Stimulated activated CD8-positive, alpha-beta memory T cell treated with anti-CD3 and anti-CD28 coated beads, Interleukin-7, amount 100 ng/mL, for 48 hours (primary cell): ENCODE measurements around the gene PANX1.
"Not testable (repeated sequence)": the region's sequence is repeated elsewhere in the genome, so short reads cannot be mapped to it uniquely, and the experiment has no call there.

Source experiments
- DNase-seq, 2 donors: peaks; one replicate each; pipeline ENCODE4 v3.0.0-alpha.2; 2020; ENCODE audit warnings: low read depth in 1 of 2; ENCODE audit errors: extremely low read depth in 1 of 2

The PANX1 gene

DNA sequence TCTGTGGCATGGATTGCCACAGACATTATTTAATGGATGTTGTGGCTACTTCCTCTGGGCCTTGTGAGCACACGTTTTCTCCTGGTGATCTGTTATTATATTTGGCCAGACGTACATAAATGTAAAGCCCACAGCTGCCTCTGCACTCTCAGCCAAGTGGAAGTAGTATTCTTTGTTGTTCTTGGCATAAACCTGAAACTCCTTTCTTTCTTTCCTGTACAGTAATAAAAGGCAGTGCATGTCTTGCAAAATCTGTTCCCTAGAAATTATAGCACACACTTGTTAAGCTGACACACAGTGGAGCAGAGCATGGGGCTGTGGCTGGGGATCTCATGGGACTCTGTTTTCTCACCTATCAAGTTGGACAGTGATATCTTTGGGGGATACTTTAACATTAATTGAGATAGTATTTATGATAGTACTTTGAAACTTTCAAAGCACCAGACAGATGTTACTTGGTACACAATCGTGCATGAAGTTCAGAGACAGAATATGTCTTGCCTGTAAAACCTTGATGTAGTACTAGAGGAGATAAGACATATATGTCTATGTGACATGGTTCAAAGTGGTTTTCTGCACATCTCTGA is 20.9 kb downstream of the PANX1 start:
- DNase-seq = no peak

DNA sequence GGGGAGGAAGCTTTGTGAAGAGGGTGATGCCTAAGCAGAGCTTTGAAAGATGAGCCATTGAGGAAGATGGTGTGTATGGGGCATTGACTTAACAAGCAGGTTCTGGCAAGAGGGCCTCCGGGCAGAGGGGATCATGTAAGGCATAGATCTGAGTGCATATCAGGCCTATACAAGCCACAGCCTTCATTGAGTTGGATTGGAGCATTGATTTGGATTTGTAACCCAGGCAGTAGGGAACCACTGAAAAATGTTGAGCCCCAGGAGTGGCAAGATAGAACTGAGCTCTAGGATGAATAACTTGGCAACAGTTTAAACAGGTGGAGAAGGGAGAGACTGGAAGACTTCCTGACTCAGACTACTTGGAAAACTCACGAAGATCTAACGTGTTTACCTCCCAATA is 21.4 kb downstream of the PANX1 start:
- no peak for DNase-seq

DNA sequence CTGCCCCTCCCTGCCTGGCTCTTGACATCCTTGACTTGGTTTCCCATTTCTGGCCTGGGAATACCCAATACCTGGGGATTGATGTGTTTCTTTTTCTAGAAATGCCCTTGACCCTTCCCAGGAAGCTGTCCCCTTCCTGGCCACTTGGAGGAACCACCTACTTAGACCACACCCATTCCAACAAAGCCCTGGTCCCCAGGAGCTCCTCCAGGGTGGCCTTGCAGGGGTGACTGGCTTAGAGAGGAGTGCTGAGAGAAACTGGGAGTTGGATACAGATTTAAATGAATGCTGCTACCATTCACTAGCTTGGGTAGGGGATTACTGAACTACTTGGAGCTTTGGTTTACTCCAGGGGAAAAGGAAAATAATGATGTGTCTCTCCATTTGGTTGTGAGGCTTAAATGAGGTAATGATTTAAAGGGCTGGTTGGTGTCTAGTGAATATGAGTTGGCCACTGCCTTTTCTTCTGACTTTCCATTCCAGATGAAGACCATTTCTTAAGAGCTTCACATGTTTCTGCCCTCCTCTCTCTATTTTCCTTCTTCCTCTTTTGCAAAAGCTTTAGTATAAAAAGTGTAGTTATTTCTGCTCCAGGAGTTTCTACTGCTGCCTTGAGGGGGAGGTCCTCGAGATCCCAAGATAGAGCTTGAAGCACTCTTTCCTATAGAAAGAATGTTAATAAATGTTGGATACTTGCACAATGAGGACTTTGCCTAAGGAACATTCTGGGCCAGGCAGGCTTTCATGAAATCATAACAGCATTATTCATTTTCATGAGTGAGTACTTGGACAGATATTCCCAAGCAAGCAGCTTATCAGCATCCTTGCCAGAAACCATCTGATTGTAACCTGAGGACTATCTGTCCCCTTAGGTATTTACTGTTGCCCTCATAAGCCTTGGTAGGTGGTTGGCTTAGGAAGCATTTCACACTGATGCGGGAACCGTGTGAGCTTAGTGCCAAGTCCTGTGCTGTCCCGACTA is 22.4 kb downstream of the PANX1 start:
- no peak for DNase-seq

DNA sequence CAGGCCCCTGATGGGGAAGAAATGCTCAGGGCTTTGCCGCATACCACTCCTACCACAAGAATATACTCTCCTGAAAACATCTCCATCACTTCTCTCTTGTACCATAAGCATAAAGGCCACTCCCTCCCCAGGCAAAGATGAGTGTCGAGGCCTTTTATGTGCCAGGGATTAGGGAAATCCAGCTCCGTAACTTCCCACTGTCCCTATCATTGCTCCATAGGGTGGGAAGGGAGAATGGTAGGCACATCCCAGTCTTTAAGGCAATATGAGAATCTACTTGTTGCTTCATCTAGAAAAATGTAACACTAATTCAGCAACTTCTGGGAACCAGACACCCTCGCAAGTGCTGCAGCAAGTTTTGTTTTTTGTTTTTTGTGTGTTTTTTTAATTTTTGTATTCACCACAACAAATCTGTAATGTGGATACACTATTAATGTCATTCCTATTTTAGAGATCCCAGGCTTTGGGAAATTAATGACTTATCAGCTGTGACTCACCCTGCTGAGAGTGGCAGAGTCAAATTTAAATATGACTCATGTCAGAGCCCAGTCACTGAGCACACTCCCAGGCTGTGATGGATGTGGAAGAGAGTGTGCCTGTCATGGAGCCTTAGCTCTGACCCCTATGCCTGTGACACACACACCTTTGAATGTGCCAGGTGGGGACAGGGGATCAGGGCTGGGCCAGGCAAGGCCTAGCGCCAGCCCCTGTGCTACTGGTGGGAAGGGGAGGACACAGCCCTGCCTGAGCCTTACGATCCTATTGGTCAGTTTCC is 23.4 kb downstream of the PANX1 start:
- no peak for DNase-seq

DNA sequence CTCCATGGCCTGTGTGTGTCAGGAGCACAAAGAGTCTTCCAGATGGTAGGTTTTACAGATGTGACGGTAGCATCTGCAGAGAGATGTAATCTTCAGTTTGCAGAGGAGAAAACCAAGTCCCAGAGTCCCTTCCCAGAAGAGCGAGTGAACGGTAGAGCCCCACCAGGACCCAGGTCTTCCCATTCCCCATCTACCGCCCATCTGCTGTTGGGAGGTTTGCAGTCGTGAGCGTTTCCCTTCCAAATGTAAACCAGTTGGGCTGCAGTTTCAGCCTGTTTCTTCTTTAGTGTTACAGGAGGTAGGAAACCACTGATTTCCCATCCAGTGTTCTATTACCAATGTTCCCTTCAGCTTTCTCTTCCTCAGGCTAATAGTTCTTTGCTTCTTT is 24.0 kb downstream of the PANX1 start:
- no peak for DNase-seq

DNA sequence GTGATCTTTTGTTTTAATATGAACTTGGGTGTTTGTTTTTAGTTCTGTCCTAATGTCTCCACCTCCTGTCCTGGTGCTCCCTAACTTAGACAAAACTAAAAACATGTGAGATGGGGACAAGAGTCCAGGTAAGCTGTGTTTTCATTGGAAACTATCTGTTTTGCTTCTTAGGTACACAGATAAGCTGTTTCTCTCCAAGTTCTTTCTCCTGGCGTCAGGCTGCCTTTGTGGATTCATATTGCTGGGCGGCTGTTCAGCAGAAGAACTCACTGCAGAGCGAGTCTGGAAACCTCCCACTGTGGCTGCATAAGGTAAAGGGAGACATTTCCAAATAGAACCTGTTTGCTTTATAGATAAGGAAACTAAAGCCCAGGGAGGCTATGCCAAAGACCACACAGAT is 24.7 kb downstream of the PANX1 start:
- DNase-seq = no peak

DNA sequence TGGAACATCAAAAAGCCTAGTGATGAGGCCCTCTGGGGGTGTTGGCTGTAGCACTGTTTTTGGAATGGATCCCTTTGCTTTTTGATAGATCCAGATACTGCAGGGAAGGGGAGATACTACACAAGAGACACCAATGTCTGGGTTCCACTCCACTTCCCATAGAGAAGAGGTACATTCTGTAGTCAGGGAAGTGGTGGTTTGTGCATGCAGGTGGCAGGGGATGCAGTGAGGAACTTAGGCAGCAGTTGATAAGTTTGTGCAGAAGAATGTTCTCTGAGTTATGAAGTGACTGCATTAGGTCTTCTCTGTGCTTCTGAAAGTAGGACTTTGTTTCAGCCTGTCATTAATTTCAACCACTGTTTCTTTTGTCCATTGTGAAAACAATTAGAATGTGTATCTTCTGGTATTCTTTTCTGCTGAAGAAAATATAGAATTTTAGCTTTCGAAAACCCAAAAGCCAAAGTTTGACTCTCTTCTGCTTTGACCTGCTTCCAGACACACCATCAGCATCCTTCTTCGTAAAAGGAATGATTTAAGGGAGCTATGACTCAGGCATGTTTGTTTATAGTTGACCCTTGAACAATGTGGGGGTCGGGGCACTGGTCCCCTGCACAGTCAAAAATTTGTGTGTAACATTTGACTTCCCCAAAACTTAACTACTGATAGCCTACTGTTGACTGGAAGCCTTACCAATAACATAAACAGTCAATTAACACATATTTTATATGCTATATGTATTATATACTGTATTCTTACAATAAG is 25.6 kb downstream of the PANX1 start:
- DNase-seq = no peak

DNA sequence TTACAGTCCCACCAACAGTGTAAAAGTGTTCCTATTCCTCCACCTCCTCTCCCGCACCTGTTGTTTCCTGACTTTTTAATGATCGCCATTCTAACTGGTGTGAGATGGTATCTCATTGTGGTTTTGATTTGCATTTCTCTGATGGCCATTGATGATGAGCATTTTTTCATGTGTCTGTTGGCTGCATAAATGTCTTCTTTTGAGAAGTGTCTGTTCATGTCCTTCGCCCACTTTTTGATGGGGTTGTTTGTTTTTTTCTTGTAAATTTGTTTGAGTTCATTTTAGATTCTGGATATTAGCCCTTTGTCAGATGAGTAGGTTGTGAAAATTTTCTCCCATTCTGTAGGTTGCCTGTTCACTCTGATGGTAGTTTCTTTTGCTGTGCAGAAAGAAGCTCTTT is 28.7 kb downstream of the PANX1 start:
- not testable (repeated sequence) for DNase-seq

DNA sequence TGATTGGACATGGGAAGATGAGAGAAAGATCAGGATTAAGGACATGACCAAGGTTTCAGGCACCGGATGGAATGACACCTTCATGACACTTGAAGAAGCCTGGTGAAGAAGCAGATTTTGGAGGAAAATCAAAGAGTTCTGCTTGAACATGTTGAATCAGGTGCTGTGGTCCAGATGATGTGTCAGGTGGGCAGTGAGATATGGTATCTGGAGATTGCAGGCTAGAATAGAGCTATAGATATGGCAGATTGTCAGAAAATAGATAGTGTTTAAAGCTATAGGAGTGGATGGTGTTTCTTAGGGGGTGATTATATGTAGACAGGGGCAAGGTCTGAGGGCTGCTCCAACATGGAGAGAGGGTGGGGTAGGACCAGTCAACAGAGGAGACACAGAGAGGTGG is 40.2 kb downstream of the PANX1 start:
- no peak for DNase-seq

DNA sequence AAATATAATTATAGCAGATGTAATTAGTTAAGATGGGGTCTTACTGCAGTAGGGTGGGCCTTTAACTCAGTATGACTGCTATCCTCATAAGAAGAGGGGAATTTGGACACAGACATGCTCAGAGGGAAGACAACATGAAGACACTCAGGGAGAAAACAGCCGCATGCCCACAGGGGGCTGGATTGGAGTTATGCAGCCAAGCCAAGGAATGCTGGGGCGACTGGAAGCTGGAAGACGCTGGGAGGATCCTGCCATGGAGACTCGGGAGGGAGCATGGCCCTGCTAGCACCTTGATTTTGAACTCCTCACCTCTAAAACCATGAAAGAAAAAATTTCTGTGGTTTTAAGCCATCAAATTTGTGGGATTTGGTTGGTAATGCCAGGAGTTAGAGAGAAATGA is 40.9 kb downstream of the PANX1 start:
- no peak for DNase-seq

DNA sequence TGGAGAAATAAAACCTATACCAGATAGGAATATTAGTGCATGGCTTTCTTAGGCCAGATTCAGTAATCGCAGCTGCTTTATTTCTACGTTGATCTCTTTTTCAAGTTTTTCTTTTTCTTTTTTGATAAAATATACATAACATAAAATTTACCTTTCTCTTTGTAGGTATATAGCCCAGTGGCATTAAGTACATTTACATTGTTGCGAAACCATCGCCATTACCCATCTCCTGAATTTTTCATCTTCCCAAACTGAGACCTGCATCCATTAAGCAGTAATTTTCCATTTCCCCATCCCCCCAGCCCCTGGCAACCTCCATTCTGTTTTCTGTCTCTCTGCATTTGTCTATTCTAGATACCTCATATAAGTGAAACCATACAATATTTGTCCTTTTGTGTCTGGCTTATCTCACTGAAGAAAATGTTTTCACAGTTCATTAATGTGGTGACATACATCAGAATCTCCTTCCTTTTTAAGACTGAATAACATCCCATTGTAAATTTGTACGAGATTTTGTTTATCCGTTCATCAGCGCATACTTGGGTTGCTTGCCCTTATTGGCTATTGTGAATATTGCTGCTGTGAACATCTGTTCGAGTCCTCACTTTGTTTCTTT is 41.4 kb downstream of the PANX1 start:
- no peak for DNase-seq

DNA sequence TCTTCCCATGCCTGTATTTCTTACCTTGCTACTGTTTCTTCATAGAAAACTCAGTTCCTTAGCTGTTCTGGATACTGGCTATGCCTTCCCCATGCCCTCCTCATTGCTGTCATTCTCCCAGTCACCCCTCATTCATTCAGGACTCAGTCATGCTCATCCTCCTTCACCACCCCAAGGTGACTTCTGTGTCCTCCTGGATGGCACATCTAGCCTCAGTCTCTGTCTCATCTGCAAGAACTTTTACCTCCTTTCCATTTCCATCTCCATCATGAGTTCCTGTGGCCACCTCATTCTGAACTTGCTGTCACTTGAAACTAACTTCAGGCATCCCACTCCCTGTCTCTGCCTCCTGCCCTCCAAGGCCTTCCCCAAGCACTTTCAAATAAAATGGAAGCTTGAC is 42.3 kb downstream of the PANX1 start:
- DNase-seq = no peak

DNA sequence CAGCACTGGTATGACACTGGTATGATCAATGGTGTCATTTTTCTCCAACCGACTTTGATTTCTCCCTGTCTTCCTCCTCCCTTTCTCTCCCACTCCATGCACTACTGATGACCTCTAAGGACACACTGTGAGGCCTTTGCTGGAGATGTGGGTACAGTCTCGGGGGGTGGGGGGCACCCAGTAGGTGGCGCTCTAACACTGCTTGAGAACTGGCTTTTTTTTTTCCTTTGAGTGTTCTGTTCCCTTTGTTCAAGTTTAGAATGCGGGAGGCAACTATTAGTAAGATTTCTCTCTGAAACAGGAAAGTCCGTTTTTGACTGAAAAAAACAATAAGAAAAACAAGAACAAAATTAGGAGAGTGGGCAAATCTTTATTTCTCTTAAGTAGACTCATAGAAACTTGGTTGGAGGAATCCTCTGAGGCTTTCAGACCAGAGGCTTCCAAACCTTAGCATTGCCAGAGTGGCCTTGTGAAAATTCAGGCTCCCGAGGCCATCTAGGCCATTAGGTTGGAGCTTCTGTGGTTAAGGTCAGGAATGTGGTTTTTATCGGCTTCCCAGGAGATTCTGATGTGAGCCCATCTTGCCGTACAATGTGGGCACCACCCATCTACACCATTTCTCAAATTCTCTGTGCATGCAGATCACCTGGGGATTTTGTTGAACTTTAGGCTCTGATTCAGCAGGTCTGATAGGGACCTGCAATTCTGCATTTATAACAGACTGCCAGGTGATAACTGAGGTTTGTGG is 43.2 kb downstream of the PANX1 start:
- DNase-seq = no peak

DNA sequence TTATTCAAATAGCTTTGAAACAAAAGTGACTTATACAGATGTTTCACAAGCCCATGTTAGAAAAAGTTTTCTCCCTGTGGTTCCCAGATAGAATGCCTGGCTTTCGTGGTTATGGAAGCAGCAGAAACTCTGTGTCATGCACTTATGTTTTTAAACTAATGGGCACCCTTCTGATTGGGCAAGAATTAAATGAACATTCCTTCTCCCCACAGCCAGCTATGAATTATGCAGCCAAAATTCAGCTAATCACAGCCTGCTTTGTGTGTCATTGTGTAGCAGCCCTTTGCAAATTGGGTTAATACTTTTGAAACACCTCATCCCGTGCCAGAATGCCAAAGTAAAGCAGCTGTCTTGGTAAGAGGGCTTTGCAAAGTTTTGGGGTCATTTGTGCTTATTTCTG is 46.9 kb downstream of the PANX1 start:
- DNase-seq = no peak

DNA sequence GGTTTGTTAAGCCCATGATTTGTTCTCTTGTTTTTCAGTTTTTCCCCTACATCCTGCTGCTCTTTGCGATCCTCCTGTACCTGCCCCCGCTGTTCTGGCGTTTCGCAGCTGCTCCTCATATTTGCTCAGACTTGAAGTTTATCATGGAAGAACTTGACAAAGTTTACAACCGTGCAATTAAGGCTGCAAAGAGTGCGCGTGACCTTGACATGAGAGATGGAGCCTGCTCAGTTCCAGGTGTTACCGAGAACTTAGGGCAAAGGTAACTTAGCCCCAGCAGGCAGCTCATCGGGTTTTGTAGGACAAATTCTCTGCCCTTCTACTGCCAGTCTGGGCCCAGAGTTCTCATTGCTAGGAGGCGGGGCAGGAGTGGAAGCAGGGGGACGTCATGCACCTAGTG is 49.7 kb downstream of the PANX1 start:
- no peak for DNase-seq

DNA sequence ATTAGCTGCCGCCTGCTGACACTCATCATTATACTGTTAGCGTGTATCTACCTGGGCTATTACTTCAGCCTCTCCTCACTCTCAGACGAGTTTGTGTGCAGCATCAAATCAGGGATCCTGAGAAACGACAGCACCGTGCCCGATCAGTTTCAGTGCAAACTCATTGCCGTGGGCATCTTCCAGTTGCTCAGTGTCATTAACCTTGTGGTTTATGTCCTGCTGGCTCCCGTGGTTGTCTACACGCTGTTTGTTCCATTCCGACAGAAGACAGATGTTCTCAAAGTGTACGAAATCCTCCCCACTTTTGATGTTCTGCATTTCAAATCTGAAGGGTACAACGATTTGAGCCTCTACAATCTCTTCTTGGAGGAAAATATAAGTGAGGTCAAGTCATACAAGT is 51.1 kb downstream of the PANX1 start:
- no peak for DNase-seq

DNA sequence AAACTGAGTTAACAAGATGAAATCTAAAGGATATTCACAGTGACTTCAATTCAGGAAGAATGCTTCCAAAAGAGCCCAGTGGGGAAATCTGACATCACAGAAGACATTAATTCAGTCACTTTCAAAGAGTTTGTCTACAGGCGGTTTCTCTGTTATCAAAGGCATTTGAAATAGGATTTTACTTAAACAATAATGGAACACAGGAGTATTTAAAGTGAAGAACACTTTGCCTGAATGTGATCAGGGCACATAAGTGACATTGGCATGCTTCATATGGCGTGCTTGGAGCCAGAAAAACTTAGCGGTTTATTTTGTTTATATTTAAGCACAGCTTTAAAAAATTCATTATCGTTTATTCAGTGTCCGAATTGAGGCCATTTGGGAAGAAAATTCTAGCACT is 52.9 kb downstream of the PANX1 start:
- no peak for DNase-seq

DNA sequence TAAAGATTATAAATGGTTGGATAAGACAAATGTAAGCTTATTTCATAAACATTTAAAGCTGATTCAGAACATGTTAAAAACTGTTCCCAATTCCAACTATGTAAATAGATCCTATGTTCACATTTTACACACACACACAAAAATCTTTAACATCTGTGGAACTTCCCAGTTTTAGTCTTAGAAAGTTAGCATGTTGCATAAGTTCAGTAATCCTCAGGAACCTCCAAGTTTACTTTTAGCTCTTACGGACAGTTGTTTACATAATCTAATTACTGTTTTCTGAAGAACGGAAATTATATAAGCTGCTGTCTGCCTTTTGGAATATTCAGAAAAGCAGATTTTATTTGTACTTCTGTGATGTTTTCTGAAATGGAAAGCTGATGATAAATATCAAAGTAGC is 53.3 kb downstream of the PANX1 start:
- DNase-seq = no peak

DNA sequence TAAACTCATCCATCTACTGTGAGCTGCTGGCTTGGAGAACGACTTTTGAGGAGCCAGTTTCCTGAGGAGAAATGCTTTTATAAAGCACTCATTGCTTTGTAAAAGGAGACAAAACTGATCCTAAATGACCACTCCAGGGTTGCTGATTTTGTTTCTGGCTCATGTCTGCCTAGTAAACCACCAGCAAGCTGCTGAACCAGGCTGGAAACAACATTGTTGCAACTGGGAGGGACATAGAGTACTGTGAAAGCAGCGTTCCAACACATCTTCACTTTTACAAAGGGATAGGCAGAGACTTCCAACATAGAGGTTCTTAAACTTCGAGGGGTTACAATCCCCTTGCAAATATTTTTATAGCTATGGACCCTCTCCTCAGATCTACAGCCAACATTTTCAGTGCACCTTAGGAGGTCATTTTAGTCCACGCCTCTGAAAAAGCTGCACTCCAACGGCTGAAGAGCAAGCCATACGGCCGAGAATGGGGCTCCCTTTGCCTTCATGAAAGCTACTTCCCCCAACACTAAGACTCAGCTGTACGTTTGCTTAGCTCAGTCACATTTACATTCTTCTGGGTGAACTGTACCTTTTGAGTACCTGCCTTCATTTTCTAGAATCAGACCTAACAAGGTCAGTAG is 54.7 kb downstream of the PANX1 start:
- DNase-seq = no peak
